Astrocyte (in vitro differentiated cells and primary cell): ENCODE results near the gene FAM240A. TPM values are rescaled to one million over a fixed set of nuclear protein-coding genes. Genes with fewer than 3 reads are reported as not detected.

Experiments
- DNase-seq: peaks from one replicate; pipeline ENCODE4 v3.0.0-alpha.2; 2010; ENCODE audit warnings: low read depth
- FAIRE-seq: peaks from 2 replicates; lab custom pipeline; 2011; peaks lifted over from hg19 to GRCh38; lab: Jason Lieb, UNC
- H2AFZ ChIP-seq: 2 replicates; pipeline ENCODE4 v1.6.0; 2012; ENCODE audit warnings: low read depth, low read length, inconsistent platforms
- H3K27ac ChIP-seq: 2 replicates; pipeline ENCODE4 v1.5.1; 2011; ENCODE audit warnings: low read depth, low read length, inconsistent platforms
- H3K27me3 ChIP-seq: 2 replicates; pipeline ENCODE4 v1.6.0; 2011; ENCODE audit warnings: low read length, inconsistent platforms; ENCODE audit not compliant: insufficient read depth
- H3K36me3 ChIP-seq: 2 replicates; pipeline ENCODE4 v1.5.1; 2011; ENCODE audit warnings: low read length, inconsistent platforms; ENCODE audit not compliant: insufficient read depth
- H3K4me1 ChIP-seq: 2 replicates; pipeline ENCODE4 v1.5.1; 2011; ENCODE audit warnings: low read length, inconsistent platforms; ENCODE audit not compliant: insufficient read depth
- H3K4me2 ChIP-seq: 2 replicates; pipeline ENCODE4 v1.6.0; 2012; ENCODE audit warnings: low read length, inconsistent platforms
- H3K4me3 ChIP-seq: 2 replicates; pipeline ENCODE4 v1.5.1; 2011; ENCODE audit warnings: low read depth, mild to moderate bottlenecking, low read length, inconsistent platforms; ENCODE audit not compliant: insufficient read depth
- H3K79me2 ChIP-seq: 2 replicates; pipeline ENCODE4 v1.6.0; 2012; ENCODE audit warnings: mild to moderate bottlenecking, low read length, inconsistent platforms; ENCODE audit not compliant: insufficient read depth
- H3K9ac ChIP-seq: 2 replicates; pipeline ENCODE4 v1.6.0; 2012; ENCODE audit warnings: mild to moderate bottlenecking, low read length, inconsistent platforms
- H3K9me3 ChIP-seq: 2 replicates; pipeline ENCODE4 v1.5.1; 2012; ENCODE audit warnings: low read depth, mild to moderate bottlenecking, low read length, inconsistent platforms; ENCODE audit not compliant: insufficient read depth
- H4K20me1 ChIP-seq: 2 replicates; pipeline ENCODE4 v1.6.0; 2012; ENCODE audit warnings: low read length, inconsistent platforms; ENCODE audit not compliant: insufficient read depth
- H3K27ac Mint-ChIP-seq: one replicate; pipeline ENCODE4 v1.8.0; 2021; ENCODE audit warnings: mild to moderate bottlenecking, mixed read lengths; ENCODE audit not compliant: unreplicated experiment
- H3K27me3 Mint-ChIP-seq: one replicate; pipeline ENCODE4 v1.8.0; 2021; ENCODE audit warnings: low read depth, mixed read lengths; ENCODE audit not compliant: unreplicated experiment
- H3K36me3 Mint-ChIP-seq: one replicate; pipeline ENCODE4 v1.8.0; 2021; ENCODE audit warnings: low read depth, mixed read lengths; ENCODE audit not compliant: unreplicated experiment
- H3K4me1 Mint-ChIP-seq: one replicate; pipeline ENCODE4 v1.8.0; 2021; ENCODE audit warnings: low read depth, mixed read lengths; ENCODE audit not compliant: unreplicated experiment
- H3K4me3 Mint-ChIP-seq: one replicate; pipeline ENCODE4 v1.8.0; 2021; ENCODE audit warnings: mild to moderate bottlenecking, moderate library complexity, mixed read lengths; ENCODE audit not compliant: unreplicated experiment
- H3K9me3 Mint-ChIP-seq: one replicate; pipeline ENCODE4 v1.8.0; 2021; ENCODE audit warnings: mild to moderate bottlenecking, mixed read lengths; ENCODE audit not compliant: unreplicated experiment
- EZH2 ChIP-seq: IDR thresholded peaks from 2 replicates; pipeline ENCODE4 v1.6.1; 2012; ENCODE audit warnings: mild to moderate bottlenecking, low read length, inconsistent platforms; ENCODE audit not compliant: insufficient read depth
- total RNA-seq: library from RNA; stranded (reverse); gene quantifications from 2 replicates; pipeline ENCODE4 v1.2.1, GENCODE V29; 2021
- TF ChIP-seq, protein P1 (sequence below): IDR thresholded peaks from 2 replicates; pipeline ENCODE4 v1.5.1; 2011; ENCODE audit warnings: low read depth, mild to moderate bottlenecking, inconsistent platforms, low read length, moderate library complexity; ENCODE audit not compliant: insufficient read depth

The FAM240A gene
- total RNA-seq, 1 donor from 2014 or later: not detected

DNA sequence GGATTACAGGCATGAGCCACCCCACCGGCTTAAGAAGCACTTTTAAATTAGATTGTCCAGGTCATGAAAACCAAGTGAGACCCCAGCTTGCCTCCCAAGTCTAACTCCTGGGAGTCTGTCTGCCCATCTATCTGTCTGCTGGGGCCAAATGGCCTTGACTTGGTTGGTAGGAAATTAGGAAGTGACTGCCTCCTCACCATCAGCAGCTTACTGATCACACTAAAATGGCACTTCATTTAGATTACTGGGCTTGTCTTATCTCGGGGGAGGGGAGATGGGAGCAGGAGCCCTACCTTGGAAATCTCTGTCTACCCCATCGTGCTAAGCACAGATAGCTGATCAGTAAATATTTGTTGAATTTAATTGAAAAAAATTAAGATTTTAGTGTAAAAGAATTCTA lies 40.6 kb upstream of the FAM240A start:
- no peaks in the 10 kb centered on the region for H3K9me3 ChIP-seq
- H3K36me3 ChIP-seq: no peaks in the 10 kb centered on the region
- H3K9ac ChIP-seq: no peak overlapping the region
- no peaks in the 10 kb centered on the region for H4K20me1 ChIP-seq
- H3K27ac Mint-ChIP-seq: no peak overlapping the region
- peaks cover 22% of the 10 kb centered on the region for H3K27me3 ChIP-seq
- H3K27ac ChIP-seq: no peak overlapping the region
- TF ChIP-seq, protein P1, sequence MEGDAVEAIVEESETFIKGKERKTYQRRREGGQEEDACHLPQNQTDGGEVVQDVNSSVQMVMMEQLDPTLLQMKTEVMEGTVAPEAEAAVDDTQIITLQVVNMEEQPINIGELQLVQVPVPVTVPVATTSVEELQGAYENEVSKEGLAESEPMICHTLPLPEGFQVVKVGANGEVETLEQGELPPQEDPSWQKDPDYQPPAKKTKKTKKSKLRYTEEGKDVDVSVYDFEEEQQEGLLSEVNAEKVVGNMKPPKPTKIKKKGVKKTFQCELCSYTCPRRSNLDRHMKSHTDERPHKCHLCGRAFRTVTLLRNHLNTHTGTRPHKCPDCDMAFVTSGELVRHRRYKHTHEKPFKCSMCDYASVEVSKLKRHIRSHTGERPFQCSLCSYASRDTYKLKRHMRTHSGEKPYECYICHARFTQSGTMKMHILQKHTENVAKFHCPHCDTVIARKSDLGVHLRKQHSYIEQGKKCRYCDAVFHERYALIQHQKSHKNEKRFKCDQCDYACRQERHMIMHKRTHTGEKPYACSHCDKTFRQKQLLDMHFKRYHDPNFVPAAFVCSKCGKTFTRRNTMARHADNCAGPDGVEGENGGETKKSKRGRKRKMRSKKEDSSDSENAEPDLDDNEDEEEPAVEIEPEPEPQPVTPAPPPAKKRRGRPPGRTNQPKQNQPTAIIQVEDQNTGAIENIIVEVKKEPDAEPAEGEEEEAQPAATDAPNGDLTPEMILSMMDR: no peak
- no peak for TF ChIP-seq EZH2
- H3K36me3 Mint-ChIP-seq: no peaks in the 10 kb centered on the region
- H3K4me3 Mint-ChIP-seq: no peak overlapping the region
- no peaks in the 10 kb centered on the region for H3K4me1 ChIP-seq
- H2AFZ ChIP-seq: no peak overlapping the region
- peaks cover 26% of the 10 kb centered on the region for H3K27me3 Mint-ChIP-seq
- FAIRE-seq (no peak), DNase-seq (no peak)
- peaks cover 3% of the 10 kb centered on the region for H3K4me1 Mint-ChIP-seq
- no peak overlapping the region for H3K4me3 ChIP-seq
- no peaks in the 10 kb centered on the region for H3K9me3 Mint-ChIP-seq
- no peak overlapping the region for H3K4me2 ChIP-seq
- H3K79me2 ChIP-seq: no peaks in the 10 kb centered on the region

DNA sequence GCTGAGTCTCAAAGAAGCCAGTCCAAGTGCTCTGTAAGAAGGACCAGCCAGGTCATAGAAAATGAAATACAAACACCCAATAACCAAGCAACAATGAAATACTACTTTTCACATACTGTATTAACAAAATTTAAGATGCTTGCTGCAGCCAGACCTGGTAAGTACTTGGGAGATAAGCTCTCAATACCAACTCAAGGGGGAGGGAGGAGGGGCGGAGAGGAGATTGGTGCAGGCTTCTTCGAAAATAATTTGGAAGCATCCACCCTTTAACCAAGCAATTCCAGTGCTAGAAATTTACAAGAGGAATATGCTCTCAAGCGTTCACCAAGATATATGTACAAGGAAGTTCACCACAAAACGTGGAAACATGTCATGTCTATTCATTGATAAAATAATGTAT lies 38.6 kb upstream of the FAM240A start:
- Mint-ChIP-seq H3K27me3 (peaks cover 40% of the 10 kb centered on the region), H3K4me3 (no peak overlapping the region), H3K36me3 (no peaks in the 10 kb centered on the region), H3K27ac (peak overlapping the region; percentile 62), H3K9me3 (no peaks in the 10 kb centered on the region), H3K4me1 (peaks cover 13% of the 10 kb centered on the region)
- Histone ChIP-seq H2AFZ (no peak overlapping the region), H3K9me3 (no peaks in the 10 kb centered on the region), H3K4me2 (no peak overlapping the region), H3K36me3 (no peaks in the 10 kb centered on the region), H3K27me3 (peaks cover 27% of the 10 kb centered on the region), H3K27ac (no peak overlapping the region), H3K4me3 (no peak overlapping the region), H3K4me1 (no peaks in the 10 kb centered on the region), H3K9ac (no peak overlapping the region), H3K79me2 (no peaks in the 10 kb centered on the region), H4K20me1 (no peaks in the 10 kb centered on the region)
- FAIRE-seq (no peak), DNase-seq (no peak)
- TF ChIP-seq, protein P1: no peak
- TF ChIP-seq EZH2: no peak

DNA sequence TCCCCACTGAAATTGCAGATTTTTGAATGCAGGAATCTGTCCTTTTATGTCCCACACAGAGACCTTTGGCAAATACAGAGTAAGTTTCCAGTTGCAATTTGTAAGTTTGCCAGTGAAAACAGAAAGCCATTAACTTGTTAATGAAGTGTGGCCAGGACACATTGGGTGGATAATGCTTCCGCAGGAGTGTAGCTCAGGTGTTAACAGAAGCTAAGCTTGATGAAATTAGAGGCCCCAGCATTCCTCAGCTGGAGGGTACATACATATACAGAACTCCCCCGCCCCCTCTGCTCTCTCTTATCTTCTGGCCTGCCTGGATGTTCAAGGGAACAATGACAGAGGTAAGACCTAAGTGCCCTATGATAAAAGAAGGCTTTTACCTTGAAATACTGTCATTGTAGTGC lies 38.1 kb upstream of the FAM240A start:
- Histone ChIP-seq H4K20me1 (no peaks in the 10 kb centered on the region), H3K9me3 (no peaks in the 10 kb centered on the region), H3K27ac (no peak overlapping the region), H3K36me3 (no peaks in the 10 kb centered on the region), H3K79me2 (no peaks in the 10 kb centered on the region), H2AFZ (no peak overlapping the region), H3K4me2 (no peak overlapping the region), H3K27me3 (peaks cover 30% of the 10 kb centered on the region), H3K9ac (no peak overlapping the region), H3K4me3 (no peak overlapping the region), H3K4me1 (no peaks in the 10 kb centered on the region)
- no peaks in the 10 kb centered on the region for H3K9me3 Mint-ChIP-seq
- H3K27ac Mint-ChIP-seq: no peak overlapping the region
- H3K4me1 Mint-ChIP-seq: peaks cover 13% of the 10 kb centered on the region
- H3K4me3 Mint-ChIP-seq: no peak overlapping the region
- TF ChIP-seq, protein P1: no peak
- no peaks in the 10 kb centered on the region for H3K36me3 Mint-ChIP-seq
- FAIRE-seq: no peak
- DNase-seq: no peak
- peaks cover 45% of the 10 kb centered on the region for H3K27me3 Mint-ChIP-seq
